Measurements from ENCODE around the gene GAS2L1.

- no peak for TF ChIP-seq GATA3 (IDR thresholded peaks at IDR 0.05; ENCODE audit: low read depth, low read length)
- no peak for TF ChIP-seq GATA2 (IDR thresholded peaks at IDR 0.05; ENCODE audit: low read depth, low read length)
Observed at GRCh38 chr22:29272624-29273023, 33.8 kb upstream of the GAS2L1 start.
